Measurements from ENCODE around the gene SLC35F3.

- TF ChIP-seq CTCF (conservative IDR thresholded peaks at IDR 0.05 in 1 of 2, IDR thresholded peaks at IDR 0.05 in 1 of 2; ENCODE audit: extremely low read depth in 1 of 2, insufficient read depth in 1 of 2, low read depth in 1 of 2, low read length in 2 of 2) (no peak), EZH2 (IDR thresholded peaks at IDR 0.05; ENCODE audit: borderline replicate concordance, low read length) (no peak)
Observed at GRCh38 chr1:234238060-234238459, 333.6 kb downstream of the SLC35F3 start.

All from mammary epithelial cell (primary cell).